Measurements from ENCODE around the gene CD86.
"Not testable (repeated sequence)": the region's sequence is repeated elsewhere in the genome, so short reads cannot be mapped to it uniquely, and the experiment has no call there.

The CD86 gene

GRCh38 chr3:122055215-122055614 is at the start of gene CD86:
TSS of gene CD86 (plus strand) at chr3:122055362. CDS start at chr3:122055490, 128 bp downstream.
- DNase-seq (ENCODE audit: low spot score) = no peak

GRCh38 chr3:122006267-122006666 is 48.9 kb upstream of the CD86 start:
- DNase-seq (ENCODE audit: low spot score) = no peak

- DNase-seq (ENCODE audit: low spot score) = no peak
Observed at GRCh38 chr3:122008166-122008565, 47.0 kb upstream of the CD86 start.

GRCh38 chr3:122010506-122010905 is 44.7 kb upstream of the CD86 start:
- no peak for DNase-seq (ENCODE audit: low spot score)

- no peak for DNase-seq (ENCODE audit: low spot score)
Observed at GRCh38 chr3:122011396-122011795, 43.8 kb upstream of the CD86 start.

GRCh38 chr3:122012821-122013220 is 42.3 kb upstream of the CD86 start:
- DNase-seq (ENCODE audit: low spot score) = no peak

GRCh38 chr3:122013448-122013925 is 41.7 kb upstream of the CD86 start:
- no peak for DNase-seq (ENCODE audit: low spot score)

- DNase-seq (ENCODE audit: low spot score) = no peak
Observed at GRCh38 chr3:122014741-122015140, 40.4 kb upstream of the CD86 start.

GRCh38 chr3:122019493-122019892 is 35.7 kb upstream of the CD86 start:
- DNase-seq (ENCODE audit: low spot score) = no peak

- DNase-seq (ENCODE audit: low spot score) = peak; percentile 17
Observed at GRCh38 chr3:122021037-122021436, 34.1 kb upstream of the CD86 start.

GRCh38 chr3:122021811-122022401 is 33.3 kb upstream of the CD86 start, which contains the start of gene ILDR1:
TSS of gene ILDR1 (minus strand) at chr3:122022247. CDS start at chr3:122022077, 170 bp downstream.
- peak; percentile 72 for DNase-seq (ENCODE audit: low spot score)

- DNase-seq (ENCODE audit: low spot score) = no peak
Observed at GRCh38 chr3:122023335-122023910, 31.7 kb upstream of the CD86 start.

- DNase-seq (ENCODE audit: low spot score) = no peak
Observed at GRCh38 chr3:122024800-122025199, 30.4 kb upstream of the CD86 start.

- no peak for DNase-seq (ENCODE audit: low spot score)
Observed at GRCh38 chr3:122025296-122025695, 29.9 kb upstream of the CD86 start.

- DNase-seq (ENCODE audit: low spot score) = peak; percentile 17
Observed at GRCh38 chr3:122030381-122031122, 24.6 kb upstream of the CD86 start.

GRCh38 chr3:122031123-122031468 is 24.1 kb upstream of the CD86 start:
- DNase-seq (ENCODE audit: low spot score) = no peak

- no peak for DNase-seq (ENCODE audit: low spot score)
Observed at GRCh38 chr3:122032531-122032930, 22.6 kb upstream of the CD86 start.

GRCh38 chr3:122033023-122033422 is 22.1 kb upstream of the CD86 start:
- DNase-seq (ENCODE audit: low spot score) = no peak

- not testable (repeated sequence) for DNase-seq (ENCODE audit: low spot score)
Observed at GRCh38 chr3:122047296-122047695, 7.9 kb upstream of the CD86 start.

GRCh38 chr3:122047773-122048172 is 7.4 kb upstream of the CD86 start:
- DNase-seq (ENCODE audit: low spot score) = not testable (repeated sequence)

- no peak for DNase-seq (ENCODE audit: low spot score)
Observed at GRCh38 chr3:122052968-122053367, 2.2 kb upstream of the CD86 start.

- no peak for DNase-seq (ENCODE audit: low spot score)
Observed at GRCh38 chr3:122057671-122058070, 2.5 kb downstream of the CD86 start.

- no peak for DNase-seq (ENCODE audit: low spot score)
Observed at GRCh38 chr3:122058294-122058693, 3.1 kb downstream of the CD86 start.

Measured in SW480 (cell line).